Cerebellar cortex (tissue), 1 donor: ENCODE results near the gene CYP26B1.

Source experiments
- DNase-seq: peaks from one replicate; pipeline ENCODE4 v3.0.0-alpha.2; 2015; ENCODE audit warnings: low spot score

CYP26B1 gene

DNA sequence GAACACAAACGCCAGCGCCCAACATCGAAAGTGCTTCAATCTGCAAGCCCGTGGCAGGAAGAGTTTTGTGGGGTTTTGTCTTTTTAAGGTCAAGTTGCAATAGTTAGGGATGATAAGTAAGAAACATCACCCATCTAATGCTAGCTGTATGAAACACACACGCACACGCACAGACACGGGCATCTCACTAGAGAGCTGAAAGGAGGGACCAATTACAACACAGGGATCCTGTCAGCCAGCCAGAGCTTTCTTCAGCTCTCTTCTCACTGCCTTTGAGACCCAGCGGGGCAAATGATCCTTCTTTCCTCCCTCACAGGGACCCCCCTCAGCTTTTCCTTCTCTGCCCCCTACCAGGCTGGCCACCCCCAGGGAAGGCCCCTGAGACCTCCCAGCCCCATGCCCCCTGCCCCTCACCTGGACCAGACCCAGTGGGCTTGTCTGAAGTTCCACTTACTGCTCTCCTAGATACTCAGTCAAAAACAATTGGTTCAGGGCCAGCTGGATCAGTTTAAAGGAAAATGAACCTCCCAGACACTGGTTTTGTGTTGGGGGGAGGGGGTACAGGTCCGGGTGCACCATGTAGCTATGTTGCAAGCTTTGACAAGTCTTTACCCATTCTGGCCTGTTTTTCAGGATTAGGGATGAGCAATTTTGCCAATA lies 17.9 kb downstream of the CYP26B1 start:
- DNase-seq: no peak

- no peak for DNase-seq
Measured at GRCh38 chr2:72128843-72129227, 18.8 kb downstream of the CYP26B1 start.

DNA sequence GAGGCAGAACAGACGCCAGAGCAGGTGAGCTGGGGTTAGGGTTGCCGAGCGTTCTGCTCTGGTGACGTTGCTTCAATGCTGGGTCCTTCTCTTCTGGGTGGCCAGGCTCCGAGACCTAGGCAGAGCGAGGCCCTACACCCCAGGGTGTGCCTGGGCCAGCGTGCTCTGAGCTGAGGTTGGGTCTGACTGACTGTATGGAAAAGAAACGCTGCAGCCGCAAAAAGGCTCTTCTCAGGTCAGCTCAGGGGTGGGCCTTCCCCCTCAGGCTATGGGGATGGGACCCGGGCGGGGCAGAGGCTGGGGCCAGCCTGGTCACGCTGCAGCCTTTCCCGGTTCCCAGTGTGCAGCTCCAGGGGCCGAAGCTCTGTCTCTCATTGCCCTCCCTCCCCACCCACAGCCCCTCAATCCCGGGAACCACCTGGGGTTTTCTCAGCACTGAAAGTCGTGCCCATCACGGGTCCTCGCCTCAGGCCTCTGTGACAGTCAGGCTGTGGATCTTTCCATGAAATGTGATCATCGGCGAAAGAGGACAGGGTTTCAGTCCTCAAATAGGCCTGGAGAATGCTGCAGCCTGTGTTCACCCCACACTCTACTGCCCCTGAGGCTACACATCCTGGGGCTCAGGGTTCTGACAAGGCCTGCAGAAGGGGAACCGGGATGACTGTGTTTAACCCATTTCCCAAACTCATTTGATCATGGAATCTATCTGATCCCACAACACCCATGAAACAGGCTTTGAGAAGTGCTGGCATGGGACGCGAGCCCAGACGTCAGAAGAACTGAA lies 19.4 kb downstream of the CYP26B1 start:
- DNase-seq: no peak

- DNase-seq: no peak
Measured at GRCh38 chr2:72127401-72128058, 20.1 kb downstream of the CYP26B1 start.

DNA sequence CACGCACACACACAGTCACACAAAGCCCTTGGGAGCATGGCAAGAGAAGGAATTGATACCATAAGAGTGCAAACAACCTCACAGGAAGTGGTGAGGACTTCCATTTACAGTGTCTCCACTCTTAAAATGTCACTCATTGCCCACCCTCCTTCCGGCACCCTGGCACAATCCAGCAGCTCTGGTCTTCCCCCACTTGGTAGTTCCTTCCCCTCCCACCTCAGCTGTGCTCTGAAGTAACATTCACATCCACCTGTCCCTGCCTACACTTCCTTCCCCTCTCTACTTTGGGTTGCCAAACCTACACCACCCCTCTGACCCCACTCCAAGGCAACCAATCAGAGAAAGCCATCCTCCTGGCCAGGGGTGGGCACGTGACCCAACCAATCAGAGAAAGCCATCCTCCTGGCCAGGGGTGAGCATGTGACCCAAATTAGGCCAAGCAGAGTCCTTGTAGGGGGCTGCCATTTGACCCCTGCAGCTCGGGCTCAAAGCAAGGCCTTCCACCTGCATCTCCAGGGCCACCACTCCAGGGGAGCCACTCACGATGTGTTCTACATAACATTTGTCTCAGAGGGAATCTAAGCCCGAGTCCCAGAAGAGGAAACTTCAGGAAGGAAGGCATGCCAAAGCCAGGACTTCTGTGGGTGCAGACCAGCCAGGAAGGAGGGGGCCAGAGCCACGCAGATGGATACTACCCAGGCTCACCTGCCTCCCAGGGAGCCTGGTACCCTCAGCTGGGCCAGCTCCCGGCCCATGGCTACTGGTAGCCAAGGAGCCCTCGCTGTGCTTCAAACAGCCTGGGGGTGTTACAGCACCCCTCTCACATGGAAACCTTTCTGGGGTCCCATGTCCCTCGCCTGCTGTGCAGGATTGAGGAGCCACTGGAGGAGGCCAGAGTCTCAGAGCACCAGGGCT lies 21.2 kb downstream of the CYP26B1 start:
- DNase-seq: no peak

DNA sequence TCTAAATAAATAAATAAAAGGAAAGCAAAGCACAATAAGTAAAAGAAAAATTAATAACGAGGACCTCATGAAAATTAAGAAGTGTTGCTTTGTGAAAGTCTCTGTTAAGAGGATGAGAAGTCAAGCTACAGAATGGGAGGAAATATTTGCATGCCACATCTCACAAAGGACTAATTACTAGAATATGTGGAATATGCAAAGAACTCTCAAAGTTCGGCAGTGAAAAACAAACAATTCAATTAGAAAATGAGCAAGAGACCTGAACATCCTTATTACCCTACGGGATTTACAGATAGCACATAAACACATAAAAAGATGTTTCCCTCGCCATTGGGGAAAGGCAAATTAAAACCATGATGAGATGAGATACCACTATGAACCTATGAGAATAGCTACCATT lies 23.3 kb downstream of the CYP26B1 start:
- DNase-seq: no peak

DNA sequence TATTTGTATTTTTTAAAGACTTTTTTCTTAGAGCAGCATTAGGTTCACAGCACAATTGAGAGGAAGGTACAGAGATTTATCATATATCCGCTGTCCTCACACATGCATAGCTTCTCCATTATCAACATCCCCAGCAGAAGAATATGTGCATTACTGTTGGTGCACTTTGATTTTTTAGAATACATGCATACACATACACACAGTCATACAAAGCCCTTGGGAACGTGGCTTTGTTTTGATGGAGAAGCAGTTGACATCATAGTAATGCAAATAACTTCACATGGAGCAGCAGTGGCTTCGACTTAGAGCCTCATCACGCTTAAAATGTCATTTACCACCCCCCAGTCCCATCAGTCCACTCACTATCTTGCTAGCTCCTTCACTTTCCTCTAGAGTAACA lies 26.5 kb downstream of the CYP26B1 start:
- DNase-seq: no peak

- no peak for DNase-seq
Measured at GRCh38 chr2:72118951-72119350, 28.7 kb downstream of the CYP26B1 start.

GRCh38 chr2:72118386-72118785 lies 29.3 kb downstream of the CYP26B1 start:
- DNase-seq: no peak

GRCh38 chr2:72117718-72118117 lies 29.9 kb downstream of the CYP26B1 start:
- DNase-seq: no peak

GRCh38 chr2:72117029-72117428 lies 30.6 kb downstream of the CYP26B1 start:
- DNase-seq: no peak

DNA sequence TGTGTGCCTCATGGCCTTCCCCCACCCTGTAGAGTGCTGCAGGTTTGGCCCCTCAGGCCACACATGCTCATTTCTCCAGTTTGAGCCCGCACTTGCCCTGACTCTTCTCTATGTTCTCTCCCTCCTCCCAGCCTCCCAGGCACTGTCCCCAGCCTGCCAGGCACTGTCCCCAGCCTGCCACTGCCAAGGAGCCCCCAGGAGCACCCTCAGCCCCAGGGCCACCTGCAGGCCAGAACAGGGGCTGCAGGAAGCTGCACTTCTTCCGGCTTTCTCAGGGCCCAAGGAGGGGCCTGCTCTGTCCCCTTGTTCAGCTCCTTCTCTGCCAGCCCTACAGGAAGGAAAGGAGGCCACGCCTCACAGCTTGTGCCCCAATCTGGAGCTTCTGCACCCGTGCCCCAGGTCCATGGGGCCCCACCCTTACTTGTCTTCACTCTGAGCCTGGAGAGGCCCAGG lies 31.6 kb downstream of the CYP26B1 start:
- no peak for DNase-seq

DNA sequence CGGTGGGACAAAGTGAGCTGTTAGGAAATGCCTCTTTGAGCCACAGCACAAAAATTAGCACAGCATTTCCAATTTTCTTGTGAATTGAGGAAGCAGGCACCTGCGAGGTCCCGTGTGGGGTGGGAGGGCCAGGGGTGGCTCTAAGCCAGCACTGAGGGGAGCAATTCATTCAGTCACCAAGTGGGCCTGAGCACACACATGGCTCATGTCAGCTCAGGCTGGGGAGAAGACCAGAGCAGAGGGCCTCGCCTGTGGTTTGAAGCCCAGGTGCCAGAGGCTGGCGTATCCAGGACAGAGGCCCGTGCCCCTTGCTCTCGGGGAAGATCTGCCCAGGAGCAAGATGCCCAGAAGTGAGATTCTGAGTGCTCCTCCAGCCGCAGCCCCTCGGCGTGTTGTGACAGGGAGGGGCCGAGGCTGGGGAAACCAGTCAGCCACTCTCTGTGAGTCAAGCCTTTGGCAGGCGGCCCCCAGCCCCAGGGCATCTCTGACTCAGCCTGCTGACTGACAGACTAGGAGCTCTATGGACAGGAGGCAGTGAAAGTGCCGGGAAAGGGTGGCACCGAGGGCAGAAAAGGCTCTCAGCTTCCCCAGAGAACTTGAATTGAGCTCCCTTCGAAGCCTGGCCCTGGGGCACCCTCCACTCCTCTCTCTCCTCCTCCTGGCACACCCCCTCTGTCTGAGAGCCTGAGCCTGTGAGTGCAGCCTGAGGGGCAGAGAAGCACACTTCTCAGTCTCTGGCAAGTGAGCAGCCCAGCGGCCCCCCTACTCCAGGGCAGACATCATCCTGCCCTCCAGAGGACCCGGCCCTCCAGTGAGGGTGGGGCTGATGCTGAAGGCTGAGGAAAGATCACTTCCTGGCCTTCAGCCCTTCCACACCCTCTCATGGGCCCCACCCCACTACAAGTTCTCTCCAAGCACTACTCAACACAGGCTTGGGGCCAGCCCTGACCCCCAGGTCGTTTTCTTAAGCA lies 32.3 kb downstream of the CYP26B1 start:
- no peak for DNase-seq

DNA sequence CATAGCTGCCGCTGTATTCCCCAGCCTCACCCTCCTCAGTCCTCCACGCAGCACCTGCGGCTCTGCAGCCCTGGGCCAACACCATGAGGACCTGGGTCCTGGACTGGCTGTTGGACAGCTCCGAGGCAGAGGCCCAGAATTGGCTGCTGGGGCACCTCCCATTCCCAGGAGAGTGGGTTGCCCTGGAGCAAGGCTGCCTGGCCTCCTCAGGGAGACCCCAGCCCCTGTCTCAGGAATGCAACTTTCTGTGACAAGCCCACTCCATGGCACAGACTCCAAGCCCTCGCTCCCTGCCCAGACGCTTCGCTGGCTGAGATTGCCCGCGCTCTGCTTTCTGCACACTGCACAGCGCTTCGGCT lies 33.0 kb downstream of the CYP26B1 start:
- no peak for DNase-seq

- DNase-seq: no peak
Measured at GRCh38 chr2:72113847-72114692, 33.6 kb downstream of the CYP26B1 start.

GRCh38 chr2:72112981-72113846 lies 34.4 kb downstream of the CYP26B1 start:
- DNase-seq: no peak

DNA sequence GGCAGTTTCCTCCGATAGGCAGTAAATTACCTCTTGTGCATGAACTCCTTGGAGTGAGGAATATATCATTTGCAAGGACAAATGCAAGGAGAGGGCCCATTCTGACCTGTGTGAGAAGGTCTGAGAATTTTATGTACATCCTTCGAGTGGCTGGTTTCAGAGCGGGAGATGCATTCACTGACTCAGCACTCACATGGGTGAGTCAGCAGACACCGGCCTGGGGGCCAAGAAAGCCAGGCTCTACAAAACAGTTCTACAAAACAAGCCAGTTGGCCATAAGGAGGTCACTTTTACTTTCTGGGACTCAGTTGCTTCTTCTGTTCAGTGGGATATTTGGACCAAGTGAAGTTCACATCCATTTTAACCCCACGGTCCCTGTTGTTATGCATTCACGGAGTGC lies 35.3 kb downstream of the CYP26B1 start:
- no peak for DNase-seq

DNA sequence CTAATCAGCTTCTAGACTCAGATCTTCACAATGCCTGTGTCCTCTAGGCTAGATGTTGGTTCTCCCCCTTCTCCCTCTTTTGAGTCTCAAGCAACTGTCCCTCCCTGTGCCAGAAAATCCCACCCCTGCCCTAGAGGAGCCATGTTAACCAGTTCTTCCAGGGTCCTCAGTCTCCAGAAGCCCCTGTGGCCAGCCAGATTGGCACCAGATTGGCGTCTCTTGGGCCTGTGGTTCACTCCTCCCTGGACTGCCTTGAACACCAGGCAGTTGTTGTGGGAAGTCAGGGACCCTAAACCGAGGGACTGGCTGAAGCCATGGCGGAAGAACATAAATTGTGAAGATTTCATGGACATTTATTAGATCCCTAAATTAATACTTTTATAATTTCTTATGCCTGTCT lies 36.6 kb downstream of the CYP26B1 start:
- DNase-seq: no peak

DNA sequence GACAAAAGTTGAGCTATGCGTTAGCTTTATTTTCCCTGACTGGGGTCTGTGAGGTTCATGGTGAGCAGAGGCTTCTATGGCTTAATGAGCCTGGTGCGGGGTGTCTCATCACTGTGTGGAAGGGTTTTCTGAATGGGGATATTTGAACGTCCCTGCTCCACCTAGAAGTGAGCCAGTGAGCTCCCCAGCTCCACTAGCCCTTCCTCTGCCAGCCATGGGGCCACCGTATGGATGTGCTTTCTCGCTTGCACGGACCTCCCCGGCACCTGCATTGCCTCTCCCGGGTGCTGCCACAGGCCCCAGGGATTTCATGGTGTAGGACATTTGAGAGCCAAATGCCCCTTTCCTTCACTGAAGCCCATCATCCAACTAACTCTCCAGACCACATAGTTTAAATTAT lies 37.8 kb downstream of the CYP26B1 start:
- no peak for DNase-seq
